HG03135 (cell line): ENCODE data around the gene SP1.
"Not testable (repeated sequence)": the region's sequence is repeated elsewhere in the genome, so short reads cannot be mapped to it uniquely, and the experiment has no call there.

Source experiments
- ATAC-seq: cut with Tn5 transposase; IDR thresholded peaks from one replicate; pipeline ENCODE4 v1.9.1; 2021; ENCODE audit warnings: mild to moderate bottlenecking, moderate library complexity; ENCODE audit not compliant: unreplicated experiment

SP1 gene

GRCh38 chr12:53358836-53359419, 21.0 kb upstream of the SP1 start:
- no peak for ATAC-seq

- not testable (repeated sequence) for ATAC-seq
Observed at GRCh38 chr12:53361638-53362037, 18.3 kb upstream of the SP1 start.

- ATAC-seq, result no peak
Observed at GRCh38 chr12:53365245-53365904, 14.6 kb upstream of the SP1 start.

GRCh38 chr12:53373554-53374133, 6.3 kb upstream of the SP1 start:
- not testable (repeated sequence) for ATAC-seq

GRCh38 chr12:53374277-53374676, 5.7 kb upstream of the SP1 start:
- not testable (repeated sequence) for ATAC-seq

GRCh38 chr12:53376747-53377146, 3.2 kb upstream of the SP1 start:
- ATAC-seq, result no peak

GRCh38 chr12:53378222-53378621, 1.8 kb upstream of the SP1 start:
- ATAC-seq, result no peak

GRCh38 chr12:53378724-53379388, 1.1 kb upstream of the SP1 start:
- no peak for ATAC-seq

GRCh38 chr12:53379389-53380103, 430 bp upstream of the SP1 start:
- peak; percentile 68 for ATAC-seq

GRCh38 chr12:53380794-53381730, 1.1 kb downstream of the SP1 start:
- no peak for ATAC-seq

GRCh38 chr12:53381731-53382630, 2.0 kb downstream of the SP1 start:
- no peak for ATAC-seq

GRCh38 chr12:53383258-53383657, 3.3 kb downstream of the SP1 start:
- no peak for ATAC-seq

GRCh38 chr12:53386381-53386780, 6.4 kb downstream of the SP1 start:
- ATAC-seq, result not testable (repeated sequence)

- no peak for ATAC-seq
Observed at GRCh38 chr12:53388932-53389331, 9.0 kb downstream of the SP1 start.

GRCh38 chr12:53389702-53390101, 9.7 kb downstream of the SP1 start:
- no peak for ATAC-seq

GRCh38 chr12:53391724-53392123, 11.7 kb downstream of the SP1 start:
- no peak for ATAC-seq

GRCh38 chr12:53399896-53400295, 19.9 kb downstream of the SP1 start:
- no peak for ATAC-seq

- ATAC-seq, result not testable (repeated sequence)
Observed at GRCh38 chr12:53402351-53402750, 22.4 kb downstream of the SP1 start.

GRCh38 chr12:53402871-53403270, 22.9 kb downstream of the SP1 start:
- no peak for ATAC-seq
